Measurements from ENCODE around the gene FBXL17. TPM values are rescaled to one million over a fixed set of nuclear protein-coding genes. Genes with fewer than 3 reads are reported as not detected.

FBXL17 gene
- total RNA-seq, 2 experiments from 2014 or later: 6.6 to 9.4 TPM

- no peaks in the 10 kb centered on the region for H3K4me1 Mint-ChIP-seq (ENCODE audit: low read depth)
- ChIA-PET POLR2A (no interaction called here), CTCF (no interaction called here)
- no peaks in the 10 kb centered on the region for H3K27me3 Mint-ChIP-seq (ENCODE audit: low read depth)
- no peak for ATAC-seq
- DNase-seq: no peak
- H3K27ac Mint-ChIP-seq: no peak overlapping the region
- H3K9me3 Mint-ChIP-seq (ENCODE audit: insufficient read depth): no peaks in the 10 kb centered on the region
- no peak overlapping the region for H3K4me3 Mint-ChIP-seq
- no peaks in the 10 kb centered on the region for H3K36me3 Mint-ChIP-seq (ENCODE audit: low read depth)
These were observed 256.0 kb downstream of the FBXL17 start for GRCh38 chr5:108125771-108126511.

- no peak overlapping the region for H3K4me3 Mint-ChIP-seq
- DNase-seq: no peak
- ATAC-seq: no peak
- ChIA-PET CTCF (no interaction called here), POLR2A (no interaction called here)
- H3K27ac Mint-ChIP-seq: no peak overlapping the region
- H3K36me3 Mint-ChIP-seq (ENCODE audit: low read depth): no peaks in the 10 kb centered on the region
- H3K4me1 Mint-ChIP-seq (ENCODE audit: low read depth): no peaks in the 10 kb centered on the region
- H3K27me3 Mint-ChIP-seq (ENCODE audit: low read depth): no peaks in the 10 kb centered on the region
- H3K9me3 Mint-ChIP-seq (ENCODE audit: insufficient read depth): no peaks in the 10 kb centered on the region
These were observed 257.3 kb downstream of the FBXL17 start for GRCh38 chr5:108124596-108124995.

DNA sequence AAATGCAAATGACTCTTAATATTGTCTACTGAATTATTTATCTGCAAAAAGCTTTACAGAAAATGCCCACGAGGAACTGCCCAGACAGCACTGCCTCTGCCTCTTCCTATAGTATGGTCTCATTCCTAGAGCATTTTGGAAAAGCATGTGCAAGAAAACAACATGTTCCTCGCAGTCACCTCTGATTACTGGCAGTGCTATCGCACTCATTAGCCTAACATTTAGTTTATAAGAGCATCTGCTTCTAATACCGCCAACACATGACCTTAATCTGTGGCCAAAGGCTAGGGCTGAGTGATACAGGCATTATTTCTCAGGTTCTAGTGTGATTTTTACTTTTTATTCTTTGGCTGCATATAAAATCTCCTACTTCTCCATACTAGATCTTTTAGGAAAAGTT, 259.2 kb downstream of the FBXL17 start:
- no peaks in the 10 kb centered on the region for H3K27me3 Mint-ChIP-seq (ENCODE audit: low read depth)
- no peaks in the 10 kb centered on the region for H3K36me3 Mint-ChIP-seq (ENCODE audit: low read depth)
- no peak overlapping the region for H3K27ac Mint-ChIP-seq
- no peaks in the 10 kb centered on the region for H3K4me1 Mint-ChIP-seq (ENCODE audit: low read depth)
- POLR2A ChIA-PET: no interaction called here
- H3K9me3 Mint-ChIP-seq (ENCODE audit: insufficient read depth): no peaks in the 10 kb centered on the region
- ATAC-seq (no peak), DNase-seq (no peak)
- H3K4me3 Mint-ChIP-seq: no peak overlapping the region
- CTCF ChIA-PET: no interaction called here

- ChIA-PET CTCF (no interaction called here), POLR2A (no interaction called here)
- no peak overlapping the region for H3K4me3 Mint-ChIP-seq
- DNase-seq (no peak), ATAC-seq (no peak)
- H3K4me1 Mint-ChIP-seq (ENCODE audit: low read depth): no peaks in the 10 kb centered on the region
- H3K27ac Mint-ChIP-seq: no peak overlapping the region
- no peaks in the 10 kb centered on the region for H3K36me3 Mint-ChIP-seq (ENCODE audit: low read depth)
- peaks cover 6% of the 10 kb centered on the region for H3K9me3 Mint-ChIP-seq (ENCODE audit: insufficient read depth)
- no peaks in the 10 kb centered on the region for H3K27me3 Mint-ChIP-seq (ENCODE audit: low read depth)
These were observed 262.9 kb downstream of the FBXL17 start for GRCh38 chr5:108118813-108119514.

DNA sequence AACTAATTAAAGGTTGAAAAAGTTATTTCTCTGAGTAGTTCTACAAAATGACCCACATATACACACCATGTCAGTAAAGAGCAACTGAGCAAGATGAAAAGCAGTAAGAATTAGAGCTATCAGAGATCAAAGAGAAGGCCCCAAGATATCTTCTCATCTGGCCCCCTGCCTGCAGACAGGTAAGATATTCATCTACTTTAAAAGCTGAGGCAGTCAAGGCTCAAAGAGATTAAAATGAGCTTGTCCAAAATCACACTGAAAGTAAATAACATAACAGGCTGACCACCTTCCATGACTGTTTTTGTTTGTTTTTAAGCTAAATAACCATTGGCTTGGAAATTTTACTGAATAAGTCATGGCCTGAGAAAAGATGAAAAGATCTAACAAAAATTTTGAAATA, 266.2 kb downstream of the FBXL17 start:
- ChIA-PET CTCF (no interaction called here), POLR2A (no interaction called here)
- ATAC-seq: no peak

GRCh38 chr5:108113950-108114349, 267.9 kb downstream of the FBXL17 start:
- ATAC-seq (no peak), DNase-seq (no peak)
- Mint-ChIP-seq H3K36me3 (ENCODE audit: low read depth) (no peaks in the 10 kb centered on the region), H3K4me1 (ENCODE audit: low read depth) (no peaks in the 10 kb centered on the region), H3K4me3 (no peak overlapping the region), H3K9me3 (ENCODE audit: insufficient read depth) (peaks cover 6% of the 10 kb centered on the region), H3K27me3 (ENCODE audit: low read depth) (no peaks in the 10 kb centered on the region), H3K27ac (no peak overlapping the region)
- ChIA-PET CTCF (no interaction called here), POLR2A (no interaction called here)

More for the DNA sequence above, 266.2 kb downstream of the FBXL17 start:
- no peak for DNase-seq
- H3K4me1 Mint-ChIP-seq (ENCODE audit: low read depth): no peaks in the 10 kb centered on the region
- no peak overlapping the region for H3K4me3 Mint-ChIP-seq
- H3K36me3 Mint-ChIP-seq (ENCODE audit: low read depth): no peaks in the 10 kb centered on the region
- H3K27me3 Mint-ChIP-seq (ENCODE audit: low read depth): no peaks in the 10 kb centered on the region
- H3K9me3 Mint-ChIP-seq (ENCODE audit: insufficient read depth): peaks cover 6% of the 10 kb centered on the region
- no peak overlapping the region for H3K27ac Mint-ChIP-seq

- ATAC-seq (no peak), DNase-seq (no peak)
- no peaks in the 10 kb centered on the region for H3K36me3 Mint-ChIP-seq (ENCODE audit: low read depth)
- no peak overlapping the region for H3K4me3 Mint-ChIP-seq
- peaks cover 6% of the 10 kb centered on the region for H3K9me3 Mint-ChIP-seq (ENCODE audit: insufficient read depth)
- no peaks in the 10 kb centered on the region for H3K27me3 Mint-ChIP-seq (ENCODE audit: low read depth)
- POLR2A ChIA-PET: no interaction called here
- H3K27ac Mint-ChIP-seq: no peak overlapping the region
- CTCF ChIA-PET: no interaction called here
- H3K4me1 Mint-ChIP-seq (ENCODE audit: low read depth): no peaks in the 10 kb centered on the region
These were observed 270.2 kb downstream of the FBXL17 start for GRCh38 chr5:108111736-108112135.

DNA sequence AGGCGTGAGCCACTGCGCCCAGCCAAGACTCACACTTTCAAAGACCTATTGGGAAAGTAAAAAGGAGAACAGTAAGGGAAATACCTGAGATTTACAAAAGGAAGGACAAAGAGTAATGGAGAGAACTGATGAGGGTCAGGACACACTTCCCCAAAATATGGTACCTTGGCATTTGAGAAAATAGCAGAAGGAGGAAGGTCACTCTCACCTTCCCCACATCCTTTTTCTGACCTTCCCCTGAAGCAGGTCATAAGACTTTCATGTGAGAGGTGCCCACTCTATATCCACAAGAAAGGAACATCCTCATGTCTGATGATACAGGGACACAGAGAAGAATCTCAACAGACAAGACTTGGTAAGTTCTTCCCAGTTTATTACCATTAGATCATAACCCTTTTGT, 272.8 kb downstream of the FBXL17 start:
- DNase-seq: no peak
- Mint-ChIP-seq H3K4me1 (ENCODE audit: low read depth) (no peaks in the 10 kb centered on the region), H3K27me3 (ENCODE audit: low read depth) (no peaks in the 10 kb centered on the region), H3K4me3 (no peak overlapping the region), H3K9me3 (ENCODE audit: insufficient read depth) (no peaks in the 10 kb centered on the region), H3K27ac (no peak overlapping the region), H3K36me3 (ENCODE audit: low read depth) (no peaks in the 10 kb centered on the region)
- CTCF ChIA-PET: no interaction called here
- POLR2A ChIA-PET: no interaction called here
- ATAC-seq: no peak

GRCh38 chr5:108104448-108104847, 277.4 kb downstream of the FBXL17 start:
- CTCF ChIA-PET: no interaction called here
- Mint-ChIP-seq H3K4me1 (ENCODE audit: low read depth) (no peaks in the 10 kb centered on the region), H3K36me3 (ENCODE audit: low read depth) (no peaks in the 10 kb centered on the region), H3K9me3 (ENCODE audit: insufficient read depth) (no peaks in the 10 kb centered on the region), H3K27ac (no peak overlapping the region), H3K27me3 (ENCODE audit: low read depth) (no peaks in the 10 kb centered on the region), H3K4me3 (no peak overlapping the region)
- ATAC-seq (no peak), DNase-seq (no peak)
- POLR2A ChIA-PET: no interaction called here

DNA sequence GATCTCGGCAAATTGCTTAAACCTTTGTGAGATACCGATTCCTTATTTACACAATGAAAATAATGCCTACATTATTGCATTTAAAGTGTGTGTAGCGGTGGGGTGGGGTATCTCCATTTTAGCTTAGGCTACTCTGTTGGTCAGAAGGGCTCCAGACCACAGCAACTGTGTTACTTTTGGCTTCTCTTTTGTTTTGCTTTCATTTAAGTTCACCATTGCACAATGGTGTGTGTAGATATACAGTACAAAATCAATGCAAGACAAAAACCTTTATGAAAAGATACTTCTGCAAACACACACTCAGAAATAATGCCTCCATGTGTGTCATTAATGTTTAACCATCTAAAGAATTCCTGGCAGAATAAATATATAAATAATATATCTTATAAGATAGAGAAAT, 279.4 kb downstream of the FBXL17 start:
- H3K4me3 Mint-ChIP-seq: no peak overlapping the region
- ATAC-seq (no peak), DNase-seq (no peak)
- no peaks in the 10 kb centered on the region for H3K36me3 Mint-ChIP-seq (ENCODE audit: low read depth)
- H3K4me1 Mint-ChIP-seq (ENCODE audit: low read depth): no peaks in the 10 kb centered on the region
- CTCF ChIA-PET: no interaction called here
- H3K27ac Mint-ChIP-seq: no peak overlapping the region
- no peaks in the 10 kb centered on the region for H3K9me3 Mint-ChIP-seq (ENCODE audit: insufficient read depth)
- POLR2A ChIA-PET: no interaction called here
- H3K27me3 Mint-ChIP-seq (ENCODE audit: low read depth): no peaks in the 10 kb centered on the region

DNA sequence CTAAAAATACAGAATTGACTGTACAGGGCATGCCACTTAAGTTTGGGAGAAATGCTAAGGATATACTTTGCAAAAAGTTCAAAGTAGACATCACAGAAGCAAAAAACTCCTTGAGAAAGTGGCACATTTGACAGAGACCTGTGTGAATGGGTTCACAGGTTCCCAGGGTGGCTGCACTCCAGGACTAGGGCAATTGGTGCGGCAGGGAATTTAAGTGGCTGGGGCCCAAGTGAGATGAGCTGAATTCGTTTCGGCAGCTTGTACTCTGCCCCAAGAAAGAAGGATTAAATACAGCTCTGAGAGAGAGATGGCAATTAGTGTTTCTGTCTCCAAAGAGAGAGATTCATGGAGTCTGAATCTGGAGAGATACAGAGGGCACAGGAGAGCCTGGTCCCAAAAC, 280.1 kb downstream of the FBXL17 start:
- ChIA-PET CTCF (interaction anchor here (1.4 kb wide), 1 partner anchor 10 kb away, joined by 4 read pairs; no protein-coding TSS in a partner anchor), POLR2A (no interaction called here)
- no peaks in the 10 kb centered on the region for H3K4me1 Mint-ChIP-seq (ENCODE audit: low read depth)
- DNase-seq: no peak
- no peaks in the 10 kb centered on the region for H3K27me3 Mint-ChIP-seq (ENCODE audit: low read depth)
- H3K27ac Mint-ChIP-seq: no peak overlapping the region
- H3K36me3 Mint-ChIP-seq (ENCODE audit: low read depth): no peaks in the 10 kb centered on the region
- H3K4me3 Mint-ChIP-seq: no peak overlapping the region
- ATAC-seq: no peak
- H3K9me3 Mint-ChIP-seq (ENCODE audit: insufficient read depth): no peaks in the 10 kb centered on the region

- no peak for ATAC-seq
- Mint-ChIP-seq H3K4me3 (no peak overlapping the region), H3K4me1 (ENCODE audit: low read depth) (no peaks in the 10 kb centered on the region), H3K9me3 (ENCODE audit: insufficient read depth) (no peaks in the 10 kb centered on the region), H3K27me3 (ENCODE audit: low read depth) (no peaks in the 10 kb centered on the region), H3K27ac (no peak overlapping the region), H3K36me3 (ENCODE audit: low read depth) (no peaks in the 10 kb centered on the region)
- no peak for DNase-seq
- POLR2A ChIA-PET: no interaction called here
- CTCF ChIA-PET: interaction anchor here (1.4 kb wide), 1 partner anchor 10 kb away, joined by 4 read pairs; no protein-coding TSS in a partner anchor
These were observed 280.8 kb downstream of the FBXL17 start for GRCh38 chr5:108101130-108101529.
